Measurements from ENCODE around the gene ZMYM5.

GRCh38 chr13:19860884-19861655, 2.4 kb downstream of the ZMYM5 start:
- TF ChIP-seq POLR2A (IDR thresholded peaks at IDR 0.05; ENCODE audit: low read depth) (no peak), CTCF (IDR thresholded peaks at IDR 0.05) (no peak), EP300 (IDR thresholded peaks at IDR 0.05) (no peak)
